IPS DF 6.9 (cell line): Measurements from ENCODE around the gene ENOX1.

Source experiments
- DNase-seq: peaks from one replicate; pipeline ENCODE4 v3.0.0-alpha.2; 2013; ENCODE audit warnings: low read depth, low spot score
- H3K27ac ChIP-seq: one replicate; pipeline ENCODE4 v1.5.1; 2013; ENCODE audit warnings: low read length, control low read depth
- H3K27me3 ChIP-seq: 2 replicates; pipeline ENCODE4 v1.6.1; 2013; ENCODE audit warnings: mild to moderate bottlenecking, low read length; ENCODE audit not compliant: control insufficient read depth, insufficient read depth
- H3K36me3 ChIP-seq: 2 replicates; pipeline ENCODE4 v1.6.1; 2013; ENCODE audit warnings: low read length; ENCODE audit not compliant: control insufficient read depth, insufficient read depth
- H3K4me1 ChIP-seq: 2 replicates; pipeline ENCODE4 v1.6.1; 2013; ENCODE audit warnings: low read length; ENCODE audit not compliant: control insufficient read depth, insufficient read depth
- H3K4me3 ChIP-seq: 2 replicates; pipeline ENCODE4 v1.5.1; 2013; ENCODE audit warnings: mild to moderate bottlenecking, low read length
- H3K9me3 ChIP-seq: 2 replicates; pipeline ENCODE4 v1.6.1; 2013; ENCODE audit warnings: low read length, inconsistent platforms; ENCODE audit not compliant: control insufficient read depth, insufficient read depth
- WGBS: extraction: QIAGEN DNeasy Blood & Tissue Kit; methylation state at CpG from one replicate; pipeline ENCODE4 v1.1.7; 2013; ENCODE audit warnings: mixed read lengths, missing lambda C conversion rate; ENCODE audit not compliant: insufficient read length, insufficient coverage; 5-methylcytosine and 5-hydroxymethylcytosine counted together

Gene ENOX1

DNA sequence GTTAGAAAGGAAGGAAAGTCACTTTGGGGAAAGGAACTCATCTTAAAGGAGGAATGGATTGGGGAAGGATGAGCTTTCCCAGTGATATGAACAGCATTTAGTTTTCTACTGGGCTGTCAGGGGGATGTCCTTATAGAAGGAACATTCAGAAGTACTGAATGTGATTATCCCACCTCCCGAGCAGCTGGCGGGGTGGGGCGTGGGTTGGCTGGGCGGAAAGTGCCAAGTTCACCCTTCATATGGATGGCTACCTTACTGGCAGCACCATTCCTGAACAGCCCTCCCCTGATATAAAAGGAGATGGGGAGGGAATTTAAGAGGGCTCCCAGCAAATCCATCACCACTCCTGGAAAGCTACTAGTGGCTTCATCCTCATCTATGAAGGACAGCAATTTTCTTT, 572.6 kb downstream of the ENOX1 start:
- Histone ChIP-seq H3K36me3 (no peaks in the 10 kb centered on the region), H3K4me1 (no peaks in the 10 kb centered on the region; the same call in 1 of the 2 replicates), H3K27ac (no peak overlapping the region), H3K4me3 (no peak overlapping the region), H3K27me3 (no peaks in the 10 kb centered on the region; the same call in 1 of the 2 replicates), H3K9me3 (no peaks in the 10 kb centered on the region)
- no peak for DNase-seq
- WGBS: no CpG with 5 or more reads among the region's 4 CpGs

DNA sequence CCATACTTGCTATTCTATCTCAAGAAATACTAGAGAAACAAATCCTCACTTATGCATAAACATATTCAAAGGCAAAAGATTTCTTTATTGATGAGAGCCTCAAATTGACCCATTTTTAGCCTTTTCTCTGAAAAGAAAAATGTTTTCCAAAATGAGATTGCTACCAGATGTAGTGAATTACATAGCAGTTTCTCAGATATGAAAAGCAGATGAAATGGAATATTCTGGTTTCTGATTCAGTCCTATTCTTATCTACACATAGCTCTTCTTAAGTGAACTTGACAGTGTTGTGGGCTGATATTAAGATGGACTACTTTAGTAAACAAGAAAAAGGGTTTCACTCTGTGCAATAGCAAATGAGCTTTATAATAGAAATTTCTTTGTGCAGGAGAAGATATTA, 579.9 kb downstream of the ENOX1 start:
- Histone ChIP-seq H3K4me3 (no peak overlapping the region), H3K27ac (no peak overlapping the region), H3K4me1 (no peaks in the 10 kb centered on the region), H3K9me3 (no peaks in the 10 kb centered on the region; the same call in 1 of the 2 replicates), H3K27me3 (no peaks in the 10 kb centered on the region), H3K36me3 (no peaks in the 10 kb centered on the region)
- DNase-seq: no peak

DNA sequence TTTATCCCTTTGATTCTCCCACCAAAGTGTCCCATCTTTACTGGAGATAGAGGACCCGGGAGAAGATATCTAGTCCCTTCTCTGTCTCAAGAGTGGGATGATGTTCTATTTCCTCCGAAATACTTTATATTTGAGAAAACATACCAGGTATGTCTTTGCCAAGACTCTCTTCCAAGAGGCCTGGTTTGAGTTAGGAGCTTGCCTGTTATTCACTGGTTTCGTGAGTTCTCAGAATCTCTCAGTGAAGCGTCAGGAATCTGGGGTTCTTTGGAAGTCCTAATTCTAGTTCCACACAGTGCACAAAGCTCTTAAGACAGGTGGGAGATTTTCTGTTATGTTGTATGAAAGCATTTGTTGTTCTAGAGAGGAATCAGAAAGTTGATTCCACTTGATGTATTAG, 581.4 kb downstream of the ENOX1 start:
- no peaks in the 10 kb centered on the region; the same call in 1 of the 2 replicates for H3K9me3 ChIP-seq
- DNase-seq: no peak
- no CpG with 5 or more reads among the region's 4 CpGs for WGBS

DNA sequence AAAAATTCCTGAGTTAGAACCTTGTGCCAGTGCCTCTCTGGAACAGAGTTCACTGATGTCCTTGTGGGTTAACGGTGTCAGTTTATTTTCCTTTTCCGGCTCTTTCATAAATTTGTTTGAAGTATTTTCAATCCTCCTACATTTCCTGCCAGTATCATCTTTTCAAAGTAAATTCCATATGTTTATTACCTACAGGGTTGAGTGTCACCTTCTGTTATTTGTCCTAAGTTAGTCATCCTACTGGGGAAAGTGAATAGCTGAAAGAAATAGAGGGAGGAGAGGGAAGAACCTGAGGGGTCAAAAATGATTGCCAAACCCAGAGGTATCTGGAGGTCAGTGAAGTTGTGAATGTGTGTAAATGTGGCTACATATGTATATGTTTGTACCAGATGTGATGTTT, 582.2 kb downstream of the ENOX1 start:
- H3K4me3 ChIP-seq: no peak overlapping the region
- no CpG with 5 or more reads among the region's 2 CpGs for WGBS
- DNase-seq: no peak
- no peak overlapping the region for H3K27ac ChIP-seq
- H3K27me3 ChIP-seq: no peaks in the 10 kb centered on the region
- no peaks in the 10 kb centered on the region for H3K4me1 ChIP-seq
- no peaks in the 10 kb centered on the region; the same call in 1 of the 2 replicates for H3K9me3 ChIP-seq
- no peaks in the 10 kb centered on the region for H3K36me3 ChIP-seq

More for the DNA sequence above, 581.4 kb downstream of the ENOX1 start:
- Histone ChIP-seq H3K4me3 (no peak overlapping the region), H3K4me1 (no peaks in the 10 kb centered on the region), H3K27ac (no peak overlapping the region), H3K36me3 (no peaks in the 10 kb centered on the region), H3K27me3 (no peaks in the 10 kb centered on the region)

DNA sequence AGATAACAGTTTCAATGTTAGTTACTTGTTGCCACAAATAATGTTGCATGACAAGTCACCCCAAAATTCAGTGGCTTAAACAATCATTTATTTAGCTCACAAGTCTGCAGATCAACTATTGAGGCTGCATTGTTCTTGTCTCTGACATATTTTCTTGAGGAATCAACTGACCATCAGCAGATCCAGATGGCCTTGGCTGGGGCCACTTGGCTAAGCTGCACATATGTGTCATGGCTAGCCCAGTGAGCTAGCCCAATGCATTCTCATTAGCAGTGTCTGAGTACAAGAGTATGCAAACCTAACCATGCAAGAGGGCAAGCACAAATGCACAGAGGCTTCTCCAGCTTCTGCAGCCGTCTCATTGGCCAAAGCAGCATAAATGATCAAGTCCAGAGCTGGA, 583.0 kb downstream of the ENOX1 start:
- no peak overlapping the region for H3K27ac ChIP-seq
- no peak overlapping the region for H3K4me3 ChIP-seq
- no peak for DNase-seq
- H3K27me3 ChIP-seq: no peaks in the 10 kb centered on the region
- no peaks in the 10 kb centered on the region; the same call in 1 of the 2 replicates for H3K9me3 ChIP-seq
- H3K4me1 ChIP-seq: no peaks in the 10 kb centered on the region
- no CpG with 5 or more reads among the region's 1 CpG for WGBS
- no peaks in the 10 kb centered on the region for H3K36me3 ChIP-seq

DNA sequence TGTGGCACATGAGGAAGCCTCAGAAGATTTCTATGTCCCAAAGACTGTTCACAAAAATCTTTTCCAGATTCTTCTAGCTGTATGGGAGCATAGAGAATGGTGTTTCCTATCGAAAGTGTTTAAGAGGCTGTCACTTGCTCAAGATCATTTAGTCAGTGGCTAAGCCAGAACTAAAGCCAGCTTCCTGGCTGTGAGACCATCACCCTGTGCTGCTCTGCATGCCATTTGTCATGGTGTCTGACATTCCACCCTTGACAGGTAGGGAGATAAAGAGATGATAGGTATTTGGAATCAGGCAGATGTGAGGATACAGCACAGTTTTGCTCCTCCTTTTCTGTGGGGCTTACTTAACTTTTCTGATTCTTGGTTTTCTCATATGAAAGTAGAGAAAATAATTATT, 586.0 kb downstream of the ENOX1 start:
- H3K4me1 ChIP-seq: no peaks in the 10 kb centered on the region
- no peaks in the 10 kb centered on the region for H3K36me3 ChIP-seq
- WGBS: no CpG with 5 or more reads among the region's 1 CpG
- no peak overlapping the region for H3K4me3 ChIP-seq
- no peak overlapping the region for H3K27ac ChIP-seq
- no peaks in the 10 kb centered on the region for H3K27me3 ChIP-seq
- DNase-seq: no peak
- no peaks in the 10 kb centered on the region; the same call in 1 of the 2 replicates for H3K9me3 ChIP-seq

DNA sequence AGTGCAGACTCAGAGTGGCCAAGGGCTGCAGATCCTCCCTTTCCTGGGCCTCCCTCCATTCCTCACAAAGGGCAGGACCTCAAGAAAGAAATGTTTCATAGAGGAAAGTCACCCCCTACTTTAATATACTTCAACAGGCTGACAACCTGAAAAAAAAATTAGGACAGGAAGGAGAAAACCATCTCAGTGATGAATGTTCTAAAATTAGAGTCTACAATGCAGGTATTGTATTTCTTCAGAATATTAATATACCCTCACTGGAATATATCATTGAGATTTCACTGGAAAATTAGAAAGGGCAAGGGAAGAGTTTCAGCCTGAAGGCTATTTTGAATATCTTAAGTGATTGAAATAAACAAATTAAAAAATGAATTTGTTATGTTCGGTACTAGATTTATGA, 586.5 kb downstream of the ENOX1 start:
- WGBS: 100% methylated on average over 1 of the region's 1 CpG
- Histone ChIP-seq H3K27me3 (no peaks in the 10 kb centered on the region), H3K9me3 (no peaks in the 10 kb centered on the region; the same call in 1 of the 2 replicates), H3K4me1 (no peaks in the 10 kb centered on the region), H3K36me3 (no peaks in the 10 kb centered on the region), H3K27ac (no peak overlapping the region), H3K4me3 (no peak overlapping the region)
- DNase-seq: no peak

DNA sequence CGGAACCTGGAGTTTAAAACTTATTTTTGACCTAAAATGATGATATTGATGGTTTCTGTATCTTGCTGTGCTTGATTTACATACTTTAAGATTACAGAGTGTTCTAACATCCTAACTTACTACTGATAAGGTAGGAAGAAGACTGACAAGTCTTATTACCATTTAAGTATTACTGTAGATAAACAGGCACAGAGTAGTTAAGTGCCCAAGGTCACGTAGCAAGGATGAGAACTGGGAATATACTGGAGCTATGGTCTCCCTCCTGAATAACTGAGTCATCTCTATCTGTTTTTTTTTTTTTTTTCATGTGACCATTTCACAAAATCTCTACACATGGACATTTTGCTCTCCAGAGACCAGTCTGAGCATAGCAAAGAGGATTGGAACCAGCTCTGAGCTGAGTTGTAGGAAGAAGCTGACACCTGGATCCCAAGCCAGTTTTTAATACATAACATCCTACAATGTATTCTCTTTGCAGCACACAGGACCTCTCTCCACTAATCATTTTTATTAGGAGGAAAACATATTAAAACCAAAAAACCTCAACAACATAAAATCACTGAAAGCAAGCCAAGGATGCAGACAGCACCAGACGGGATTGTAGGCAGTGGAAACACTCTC, 589.9 kb downstream of the ENOX1 start:
- DNase-seq: no peak
- no peak overlapping the region for H3K27ac ChIP-seq
- H3K36me3 ChIP-seq: no peaks in the 10 kb centered on the region
- H3K9me3 ChIP-seq: no peaks in the 10 kb centered on the region
- no peak overlapping the region for H3K4me3 ChIP-seq
- H3K27me3 ChIP-seq: no peaks in the 10 kb centered on the region
- H3K4me1 ChIP-seq: no peaks in the 10 kb centered on the region
- WGBS: no CpG with 5 or more reads among the region's 3 CpGs

DNA sequence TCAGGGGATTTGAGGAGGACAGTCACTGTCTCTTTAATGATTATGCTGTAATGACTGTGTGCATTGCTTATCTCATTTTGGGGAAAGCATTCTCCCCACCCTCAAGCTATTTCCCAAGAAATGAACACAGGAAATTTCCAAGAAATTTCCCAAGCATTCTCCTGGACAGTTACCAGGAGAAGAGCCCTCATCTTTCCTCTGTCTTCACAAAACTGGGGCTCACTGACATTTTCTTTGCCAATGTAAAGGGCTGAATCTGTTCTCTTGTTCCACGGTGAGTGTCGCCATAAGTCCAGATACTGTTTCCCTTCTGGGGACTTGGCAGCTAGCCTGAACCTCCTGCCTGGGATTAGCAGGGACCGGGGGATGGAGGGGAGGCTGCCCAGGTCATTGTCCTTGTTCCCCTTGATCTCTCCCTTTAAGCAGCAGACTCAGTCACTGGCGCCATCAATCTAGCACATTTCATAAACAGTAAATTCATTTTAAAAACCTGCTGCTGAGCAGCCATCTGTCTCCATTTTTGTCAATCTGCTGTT, 590.6 kb downstream of the ENOX1 start:
- Histone ChIP-seq H3K4me3 (no peak overlapping the region), H3K4me1 (no peaks in the 10 kb centered on the region), H3K27me3 (no peaks in the 10 kb centered on the region), H3K36me3 (no peaks in the 10 kb centered on the region), H3K9me3 (no peaks in the 10 kb centered on the region), H3K27ac (no peak overlapping the region)
- DNase-seq: no peak
- WGBS: no CpG with 5 or more reads among the region's 4 CpGs

DNA sequence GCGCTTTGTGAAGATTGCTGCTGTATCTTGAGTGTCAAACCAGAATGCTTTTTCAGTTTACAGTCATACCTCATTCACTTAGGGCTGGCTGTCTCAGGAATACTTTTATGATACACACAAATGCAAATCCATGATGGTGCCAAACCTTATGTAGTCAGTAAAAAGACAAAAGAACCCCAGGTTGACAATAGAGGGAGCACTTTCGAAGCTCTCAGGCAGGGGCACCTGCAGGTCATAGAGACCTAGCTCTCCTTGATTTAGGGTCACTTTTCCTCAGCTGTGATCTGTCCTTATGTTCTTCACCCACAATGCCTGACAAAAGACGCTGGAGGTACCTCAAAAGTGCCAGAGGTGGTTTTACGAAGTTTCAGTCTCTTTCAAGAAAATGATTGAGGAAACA, 591.2 kb downstream of the ENOX1 start:
- Histone ChIP-seq H3K27ac (no peak overlapping the region), H3K4me1 (no peaks in the 10 kb centered on the region), H3K27me3 (no peaks in the 10 kb centered on the region; the same call in 1 of the 2 replicates), H3K4me3 (no peak overlapping the region), H3K36me3 (no peaks in the 10 kb centered on the region), H3K9me3 (no peaks in the 10 kb centered on the region)
- DNase-seq: peak; percentile 7
- WGBS: no CpG with 5 or more reads among the region's 4 CpGs

DNA sequence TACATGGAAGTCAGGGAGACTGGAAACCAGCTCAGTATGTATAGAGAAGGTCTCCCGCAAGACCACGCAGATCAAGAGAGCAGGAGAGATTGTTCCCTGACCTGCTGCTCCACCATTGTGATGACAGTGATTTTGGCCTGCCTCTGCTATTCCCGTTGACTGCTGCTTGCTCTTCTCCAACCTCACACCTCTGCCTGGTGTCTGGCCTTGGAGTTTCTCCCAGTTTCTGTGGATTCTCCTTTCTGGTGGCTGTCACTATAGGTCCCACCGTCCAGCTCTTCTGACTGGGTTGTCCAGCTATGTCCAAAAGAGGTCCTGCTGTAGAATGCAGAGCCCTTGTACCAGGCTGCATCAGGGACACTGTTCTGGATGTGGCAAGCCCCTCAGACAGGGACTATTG, 591.7 kb downstream of the ENOX1 start:
- no peaks in the 10 kb centered on the region for H3K9me3 ChIP-seq
- H3K27me3 ChIP-seq: no peaks in the 10 kb centered on the region; the same call in 1 of the 2 replicates
- no peaks in the 10 kb centered on the region for H3K4me1 ChIP-seq
- no CpG with 5 or more reads among the region's 4 CpGs for WGBS
- no peak for DNase-seq
- no peak overlapping the region for H3K4me3 ChIP-seq
- no peak overlapping the region for H3K27ac ChIP-seq
- H3K36me3 ChIP-seq: no peaks in the 10 kb centered on the region
